WTC11 (cell line): ENCODE data around the gene KIF14. TPM values are rescaled to one million over a fixed set of nuclear protein-coding genes. Genes with fewer than 3 reads are reported as not detected.
"Not testable (repeated sequence)": the region's sequence is repeated elsewhere in the genome, so short reads cannot be mapped to it uniquely, and the experiment has no call there.

ENCODE experiments used
- ATAC-seq: fragments of 200-7000 bp; cut with Tn5 transposase; 2 replicates; pipeline ENCODE4 v1.10.0; 2021; ENCODE audit warnings: mild to moderate bottlenecking, moderate library complexity
- CTCF ChIA-PET: fragments of 300-600 bp; sonication (Branson Sonifier 250); formaldehyde crosslinking; loops from one replicate; lab custom pipeline; 2021; ENCODE audit warnings: antibody characterized with exemption; lab: Charles Lee
- POLR2A ChIA-PET: fragments of 350-600 bp; sonication (Branson Sonifier 250); formaldehyde crosslinking; loops from one replicate; lab custom pipeline; 2021; ENCODE audit warnings: antibody characterized with exemption; lab: Charles Lee
- DNase-seq: peaks from one replicate; pipeline ENCODE4 v3.0.0; 2021; ENCODE audit warnings: low spot score
- H3K27ac Mint-ChIP-seq: 2 replicates; pipeline ENCODE4 v1.8.0; 2021; ENCODE audit warnings: mixed read lengths
- H3K27me3 Mint-ChIP-seq: 2 replicates; pipeline ENCODE4 v1.8.0; 2021; ENCODE audit warnings: low read depth, mild to moderate bottlenecking, moderate library complexity, mixed read lengths
- H3K36me3 Mint-ChIP-seq: 2 replicates; pipeline ENCODE4 v1.8.0; 2021; ENCODE audit warnings: mixed read lengths
- H3K4me1 Mint-ChIP-seq: 2 replicates; pipeline ENCODE4 v1.8.0; 2022; ENCODE audit warnings: mixed read lengths
- H3K4me3 Mint-ChIP-seq: 2 replicates; pipeline ENCODE4 v1.8.0; 2021; ENCODE audit warnings: mild to moderate bottlenecking, moderate library complexity, mixed read lengths
- H3K9me3 Mint-ChIP-seq: 2 replicates; pipeline ENCODE4 v1.8.0; 2021; ENCODE audit warnings: mixed read lengths
- ESRRA ChIP-seq: sonication (generic); formaldehyde crosslinking; IDR thresholded peaks from 2 replicates; pipeline ENCODE4 v1.8.1; 2022; ENCODE audit warnings: mild to moderate bottlenecking, missing genetic modification reagents, borderline replicate concordance
- FOXK1 ChIP-seq: sonication (generic); formaldehyde crosslinking; IDR thresholded peaks from 2 replicates; pipeline ENCODE4 v1.8.0; 2022; ENCODE audit warnings: mild to moderate bottlenecking, moderate library complexity, missing genetic modification reagents
- HMGA2 ChIP-seq: fragments of 250-450 bp; sonication (Bioruptor Pico); IDR thresholded peaks from 2 replicates; pipeline ENCODE4 v1.4.0; 2021; ENCODE audit warnings: mild to moderate bottlenecking, moderate library complexity
- JAZF1 ChIP-seq: fragments of 250-450 bp; sonication (Bioruptor Pico); IDR thresholded peaks from 2 replicates; pipeline ENCODE4 v1.9.0; 2021; ENCODE audit warnings: moderate library complexity, mild to moderate bottlenecking, inconsistent platforms
- JUN ChIP-seq: sonication (generic); formaldehyde crosslinking; IDR thresholded peaks from 2 replicates; pipeline ENCODE4 v1.8.0; 2023; ENCODE audit warnings: mild to moderate bottlenecking, missing genetic modification reagents
- NFE2L1 ChIP-seq: sonication (generic); formaldehyde crosslinking; IDR thresholded peaks from 2 replicates; pipeline ENCODE4 v1.8.1; 2023; ENCODE audit warnings: missing genetic modification reagents
- NR1H2 ChIP-seq: sonication (generic); formaldehyde crosslinking; IDR thresholded peaks from 2 replicates; pipeline ENCODE4 v1.9.0; 2021; ENCODE audit warnings: mild to moderate bottlenecking, moderate library complexity, missing genetic modification reagents
- RORB ChIP-seq: fragments of 250-450 bp; sonication (Bioruptor Pico); IDR thresholded peaks from 2 replicates; pipeline ENCODE4 v1.9.0; 2021; ENCODE audit warnings: mild to moderate bottlenecking
- SMAD3 ChIP-seq: sonication (generic); formaldehyde crosslinking; IDR thresholded peaks from 2 replicates; pipeline ENCODE4 v1.8.0; 2022; ENCODE audit warnings: missing genetic modification reagents, mild to moderate bottlenecking, borderline replicate concordance
- SMAD4 ChIP-seq: sonication (generic); formaldehyde crosslinking; IDR thresholded peaks from 2 replicates; pipeline ENCODE4 v1.8.0; 2022; ENCODE audit warnings: mild to moderate bottlenecking, missing genetic modification reagents
- TCF7 ChIP-seq: sonication (generic); formaldehyde crosslinking; IDR thresholded peaks from 2 replicates; pipeline ENCODE4 v1.8.0; 2022; ENCODE audit warnings: mild to moderate bottlenecking, low read depth, missing genetic modification reagents, moderate library complexity
- TEAD4 ChIP-seq: sonication (generic); formaldehyde crosslinking; IDR thresholded peaks from 2 replicates; pipeline ENCODE4 v1.8.0; 2022; ENCODE audit warnings: mild to moderate bottlenecking, missing genetic modification reagents
- ZNF219 ChIP-seq: sonication (generic); formaldehyde crosslinking; IDR thresholded peaks from 2 replicates; pipeline ENCODE4 v1.8.0; 2023; ENCODE audit warnings: missing genetic modification reagents, mild to moderate bottlenecking, borderline replicate concordance
- total RNA-seq: library from RNA; stranded (reverse); gene quantifications from 3 replicates; pipeline ENCODE4 v1.2.3, GENCODE V29; 2021
- TF ChIP-seq, protein P1 (sequence below): sonication (generic); formaldehyde crosslinking; IDR thresholded peaks from 2 replicates; pipeline ENCODE4 v1.8.1; 2022; ENCODE audit warnings: low read depth, missing genetic modification reagents, borderline replicate concordance
- TF ChIP-seq, protein P2 (sequence below): sonication (generic); formaldehyde crosslinking; IDR thresholded peaks from 2 replicates; pipeline ENCODE4 v1.8.1; 2022; ENCODE audit warnings: mild to moderate bottlenecking, missing genetic modification reagents, moderate library complexity, borderline replicate concordance
- TF ChIP-seq, protein P3 (sequence below): sonication (generic); formaldehyde crosslinking; IDR thresholded peaks from 2 replicates; pipeline ENCODE4 v1.8.1; 2022; ENCODE audit warnings: low read depth, mild to moderate bottlenecking, moderate library complexity, missing genetic modification reagents, borderline replicate concordance
- TF ChIP-seq, protein P4 (sequence below): fragments of 250-450 bp; sonication (Bioruptor Pico); IDR thresholded peaks from 2 replicates; pipeline ENCODE4 v1.9.0; 2021; ENCODE audit warnings: moderate library complexity, mild to moderate bottlenecking, inconsistent platforms, borderline replicate concordance
- TF ChIP-seq, protein P5 (sequence below): fragments of 250-450 bp; sonication (Bioruptor Pico); IDR thresholded peaks from 2 replicates; pipeline ENCODE4 v1.9.0; 2021; ENCODE audit warnings: mild to moderate bottlenecking

The KIF14 gene
- total RNA-seq, 1 experiment from 2014 or later, result 24.4 TPM

DNA sequence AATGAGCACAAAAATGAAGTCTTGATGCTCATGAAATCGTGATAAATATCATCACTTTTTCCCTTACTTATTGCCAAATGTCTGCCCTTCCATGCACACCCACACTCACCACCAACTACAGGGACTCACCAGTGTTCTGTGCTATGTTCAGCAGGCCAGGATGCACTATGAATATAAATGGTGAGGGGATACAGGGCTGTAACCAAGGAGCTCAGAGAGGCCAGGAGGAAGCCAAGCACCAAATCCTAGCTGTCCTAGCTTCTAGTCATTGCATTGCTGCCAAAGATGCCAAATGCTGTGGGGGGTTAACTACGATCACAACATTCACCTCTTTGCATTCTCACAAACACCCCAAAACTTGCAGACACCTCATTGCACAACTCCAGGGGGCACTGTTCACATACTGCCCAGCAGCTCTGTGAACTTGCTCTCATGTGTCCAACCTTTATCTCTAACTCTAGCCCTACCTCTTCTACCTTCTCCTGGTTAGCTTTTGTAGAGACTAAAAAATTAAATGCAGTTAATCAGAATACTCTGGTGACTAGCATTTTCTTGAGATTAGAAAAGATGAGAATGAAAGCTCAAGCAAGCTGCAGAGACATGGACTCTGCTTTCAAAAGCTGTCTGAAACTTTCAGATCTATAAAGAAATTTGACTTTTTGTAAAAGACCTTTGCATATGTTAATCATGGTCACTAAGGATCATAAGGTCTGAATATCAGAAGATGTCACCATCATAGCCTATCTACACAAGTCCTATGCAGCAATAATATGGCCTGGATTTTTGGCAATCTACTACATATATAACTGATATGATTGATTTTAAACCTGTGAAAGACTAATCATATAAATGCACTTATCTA lies 13.9 kb upstream of the KIF14 start:
- no peaks in the 10 kb centered on the region for H3K9me3 Mint-ChIP-seq
- H3K4me3 Mint-ChIP-seq, result no peak overlapping the region
- H3K36me3 Mint-ChIP-seq, result no peaks in the 10 kb centered on the region
- ATAC-seq, result no peak; the same call in 1 of the 2 replicates
- H3K27ac Mint-ChIP-seq, result no peak overlapping the region
- POLR2A ChIA-PET, result no interaction called here
- H3K27me3 Mint-ChIP-seq, result no peaks in the 10 kb centered on the region
- DNase-seq, result no peak
- no peak for TF ChIP-seq NR1H2 (CRISPR knock-in tag)
- no peak for TF ChIP-seq NFE2L1 (CRISPR knock-in tag)
- TF ChIP-seq, protein P1, sequence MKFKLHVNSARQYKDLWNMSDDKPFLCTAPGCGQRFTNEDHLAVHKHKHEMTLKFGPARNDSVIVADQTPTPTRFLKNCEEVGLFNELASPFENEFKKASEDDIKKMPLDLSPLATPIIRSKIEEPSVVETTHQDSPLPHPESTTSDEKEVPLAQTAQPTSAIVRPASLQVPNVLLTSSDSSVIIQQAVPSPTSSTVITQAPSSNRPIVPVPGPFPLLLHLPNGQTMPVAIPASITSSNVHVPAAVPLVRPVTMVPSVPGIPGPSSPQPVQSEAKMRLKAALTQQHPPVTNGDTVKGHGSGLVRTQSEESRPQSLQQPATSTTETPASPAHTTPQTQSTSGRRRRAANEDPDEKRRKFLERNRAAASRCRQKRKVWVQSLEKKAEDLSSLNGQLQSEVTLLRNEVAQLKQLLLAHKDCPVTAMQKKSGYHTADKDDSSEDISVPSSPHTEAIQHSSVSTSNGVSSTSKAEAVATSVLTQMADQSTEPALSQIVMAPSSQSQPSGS (CRISPR knock-in tag), result no peak
- TF ChIP-seq TCF7 (CRISPR knock-in tag), result no peak
- no peak for TF ChIP-seq SMAD4 (CRISPR knock-in tag)
- TF ChIP-seq FOXK1 (CRISPR knock-in tag), result no peak
- TF ChIP-seq, protein P2, sequence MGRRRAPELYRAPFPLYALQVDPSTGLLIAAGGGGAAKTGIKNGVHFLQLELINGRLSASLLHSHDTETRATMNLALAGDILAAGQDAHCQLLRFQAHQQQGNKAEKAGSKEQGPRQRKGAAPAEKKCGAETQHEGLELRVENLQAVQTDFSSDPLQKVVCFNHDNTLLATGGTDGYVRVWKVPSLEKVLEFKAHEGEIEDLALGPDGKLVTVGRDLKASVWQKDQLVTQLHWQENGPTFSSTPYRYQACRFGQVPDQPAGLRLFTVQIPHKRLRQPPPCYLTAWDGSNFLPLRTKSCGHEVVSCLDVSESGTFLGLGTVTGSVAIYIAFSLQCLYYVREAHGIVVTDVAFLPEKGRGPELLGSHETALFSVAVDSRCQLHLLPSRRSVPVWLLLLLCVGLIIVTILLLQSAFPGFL (CRISPR knock-in tag), result no peak
- TF ChIP-seq TEAD4, result no peak
- no peak for TF ChIP-seq HMGA2
- no peak for TF ChIP-seq RORB
- TF ChIP-seq JUN (CRISPR knock-in tag), result no peak
- TF ChIP-seq, all 79 proteins: peak for 0
- H3K4me1 Mint-ChIP-seq, result peaks cover 8% of the 10 kb centered on the region
- CTCF ChIA-PET, result interaction anchor here (0.9 to 2.9 kb wide), 7 partner anchors 13 to 479 kb away, joined by 3 to 16 read pairs (median 4); partner anchors contain the start of gene DDX59

DNA sequence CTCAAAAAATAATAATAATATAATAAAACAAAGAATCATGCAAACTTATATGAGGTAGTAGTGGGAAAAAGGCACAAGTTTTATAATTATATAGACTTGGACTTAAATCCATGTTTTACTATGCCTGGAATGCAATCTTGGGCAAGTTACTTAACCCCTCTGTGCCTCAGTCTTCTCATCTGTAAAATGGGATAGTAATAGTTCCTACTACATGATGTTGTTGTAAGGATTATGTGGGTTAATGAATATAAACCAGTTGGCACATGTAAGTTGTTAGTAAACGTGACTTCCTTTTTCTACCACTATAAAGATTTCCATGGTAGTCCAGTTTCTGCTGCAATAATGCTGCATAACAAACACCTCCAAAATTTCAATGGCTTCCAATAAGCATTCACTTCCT lies 10.8 kb upstream of the KIF14 start:
- Mint-ChIP-seq H3K27ac (no peak overlapping the region), H3K27me3 (no peaks in the 10 kb centered on the region)
- no peak for ATAC-seq
- TF ChIP-seq, protein P3, sequence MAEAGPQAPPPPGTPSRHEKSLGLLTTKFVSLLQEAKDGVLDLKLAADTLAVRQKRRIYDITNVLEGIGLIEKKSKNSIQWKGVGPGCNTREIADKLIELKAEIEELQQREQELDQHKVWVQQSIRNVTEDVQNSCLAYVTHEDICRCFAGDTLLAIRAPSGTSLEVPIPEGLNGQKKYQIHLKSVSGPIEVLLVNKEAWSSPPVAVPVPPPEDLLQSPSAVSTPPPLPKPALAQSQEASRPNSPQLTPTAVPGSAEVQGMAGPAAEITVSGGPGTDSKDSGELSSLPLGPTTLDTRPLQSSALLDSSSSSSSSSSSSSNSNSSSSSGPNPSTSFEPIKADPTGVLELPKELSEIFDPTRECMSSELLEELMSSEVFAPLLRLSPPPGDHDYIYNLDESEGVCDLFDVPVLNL (CRISPR knock-in tag), result no peak
- TF ChIP-seq, protein P4, sequence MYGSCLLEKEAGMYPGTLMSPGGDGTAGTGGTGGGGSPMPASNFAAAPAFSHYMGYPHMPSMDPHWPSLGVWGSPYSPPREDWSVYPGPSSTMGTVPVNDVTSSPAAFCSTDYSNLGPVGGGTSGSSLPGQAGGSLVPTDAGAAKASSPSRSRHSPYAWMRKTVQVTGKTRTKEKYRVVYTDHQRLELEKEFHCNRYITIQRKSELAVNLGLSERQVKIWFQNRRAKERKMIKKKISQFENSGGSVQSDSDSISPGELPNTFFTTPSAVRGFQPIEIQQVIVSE (CRISPR knock-in tag), result no peak
- TF ChIP-seq, all 79 proteins: peak for 0
- peaks cover 7% of the 10 kb centered on the region for H3K4me1 Mint-ChIP-seq
- no peaks in the 10 kb centered on the region for H3K9me3 Mint-ChIP-seq
- H3K36me3 Mint-ChIP-seq, result no peaks in the 10 kb centered on the region
- H3K4me3 Mint-ChIP-seq, result no peak overlapping the region
- ChIA-PET POLR2A (no interaction called here), CTCF (no interaction called here)
- no peak for DNase-seq

DNA sequence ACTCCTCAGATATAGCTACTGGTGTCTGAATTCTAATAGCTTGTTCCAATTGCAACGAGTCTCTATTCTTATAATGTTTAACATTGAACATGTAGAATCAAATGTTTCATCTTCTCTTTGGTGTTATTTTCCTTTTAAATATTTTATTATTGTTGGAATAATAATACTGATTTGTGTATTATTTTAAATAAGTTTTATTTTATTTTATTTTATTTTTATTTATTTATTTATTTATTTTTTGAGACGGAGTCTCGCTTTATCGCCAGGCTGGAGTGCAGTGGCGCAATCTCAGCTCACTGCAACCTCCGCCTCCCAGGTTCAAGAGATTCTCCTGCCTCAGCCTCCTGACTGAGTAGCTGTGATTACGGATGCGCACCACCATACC lies 10.0 kb upstream of the KIF14 start:
- peak; percentile 96 for TF ChIP-seq HMGA2
- H3K27ac Mint-ChIP-seq, H3K4me3 Mint-ChIP-seq, POLR2A ChIA-PET, ATAC-seq, H3K4me1 Mint-ChIP-seq, H3K36me3 Mint-ChIP-seq, H3K27me3 Mint-ChIP-seq, DNase-seq, H3K9me3 Mint-ChIP-seq: not testable (repeated sequence)
- CTCF ChIA-PET, result interaction anchor here (0.6 kb wide), 1 partner anchor 27 kb away, joined by 3 read pairs; no protein-coding TSS in a partner anchor

DNA sequence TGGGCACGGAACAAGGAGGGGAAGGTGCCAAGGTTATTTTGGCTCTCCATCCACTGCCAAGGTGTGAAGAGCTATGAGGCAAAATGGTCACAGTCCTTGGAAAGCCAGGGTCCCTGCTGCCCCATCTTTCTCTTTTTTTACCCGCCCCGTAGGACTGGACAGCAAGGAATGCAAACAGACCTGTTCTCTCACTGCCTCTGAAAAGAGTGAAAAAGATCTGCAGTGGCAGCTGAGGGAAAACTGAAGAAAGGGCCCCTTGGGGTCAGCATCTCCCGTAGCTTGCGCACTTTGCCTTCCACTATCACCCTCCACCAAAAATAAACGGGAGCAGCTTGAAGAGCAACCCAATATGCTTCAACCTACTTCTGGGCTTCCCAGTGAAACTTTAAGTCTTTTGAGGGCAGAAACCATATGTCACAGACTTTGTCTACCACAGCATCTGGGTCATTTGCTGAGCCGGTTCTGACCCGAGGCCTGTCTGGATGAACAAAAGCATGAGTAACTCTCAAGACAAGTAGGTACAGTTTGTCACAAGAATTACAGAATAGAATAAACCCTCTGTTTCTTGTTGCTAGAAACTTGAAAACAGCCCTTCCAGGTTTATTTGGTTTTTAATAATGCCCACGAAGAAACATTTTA lies 9.4 kb upstream of the KIF14 start:
- CTCF ChIA-PET, result no interaction called here

More for the DNA sequence above, 9.4 kb upstream of the KIF14 start:
- peaks cover 13% of the 10 kb centered on the region for H3K4me1 Mint-ChIP-seq
- POLR2A ChIA-PET, result no interaction called here
- no peak overlapping the region for H3K4me3 Mint-ChIP-seq
- no peaks in the 10 kb centered on the region for H3K9me3 Mint-ChIP-seq
- ATAC-seq, result no peak
- no peak for TF ChIP-seq ZNF219 (CRISPR knock-in tag)
- TF ChIP-seq, protein P5, sequence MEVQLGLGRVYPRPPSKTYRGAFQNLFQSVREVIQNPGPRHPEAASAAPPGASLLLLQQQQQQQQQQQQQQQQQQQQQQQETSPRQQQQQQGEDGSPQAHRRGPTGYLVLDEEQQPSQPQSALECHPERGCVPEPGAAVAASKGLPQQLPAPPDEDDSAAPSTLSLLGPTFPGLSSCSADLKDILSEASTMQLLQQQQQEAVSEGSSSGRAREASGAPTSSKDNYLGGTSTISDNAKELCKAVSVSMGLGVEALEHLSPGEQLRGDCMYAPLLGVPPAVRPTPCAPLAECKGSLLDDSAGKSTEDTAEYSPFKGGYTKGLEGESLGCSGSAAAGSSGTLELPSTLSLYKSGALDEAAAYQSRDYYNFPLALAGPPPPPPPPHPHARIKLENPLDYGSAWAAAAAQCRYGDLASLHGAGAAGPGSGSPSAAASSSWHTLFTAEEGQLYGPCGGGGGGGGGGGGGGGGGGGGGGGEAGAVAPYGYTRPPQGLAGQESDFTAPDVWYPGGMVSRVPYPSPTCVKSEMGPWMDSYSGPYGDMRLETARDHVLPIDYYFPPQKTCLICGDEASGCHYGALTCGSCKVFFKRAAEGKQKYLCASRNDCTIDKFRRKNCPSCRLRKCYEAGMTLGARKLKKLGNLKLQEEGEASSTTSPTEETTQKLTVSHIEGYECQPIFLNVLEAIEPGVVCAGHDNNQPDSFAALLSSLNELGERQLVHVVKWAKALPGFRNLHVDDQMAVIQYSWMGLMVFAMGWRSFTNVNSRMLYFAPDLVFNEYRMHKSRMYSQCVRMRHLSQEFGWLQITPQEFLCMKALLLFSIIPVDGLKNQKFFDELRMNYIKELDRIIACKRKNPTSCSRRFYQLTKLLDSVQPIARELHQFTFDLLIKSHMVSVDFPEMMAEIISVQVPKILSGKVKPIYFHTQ (CRISPR knock-in tag), result no peak
- no peak for TF ChIP-seq JAZF1 (CRISPR knock-in tag)
- TF ChIP-seq SMAD3 (CRISPR knock-in tag), result no peak
- no peak for TF ChIP-seq ESRRA
- no peaks in the 10 kb centered on the region for H3K36me3 Mint-ChIP-seq
- H3K27ac Mint-ChIP-seq, result no peak overlapping the region
- no peak for DNase-seq
- H3K27me3 Mint-ChIP-seq, result no peaks in the 10 kb centered on the region
